Spleen (tissue), 7 donors: ENCODE data around the gene RNASET2.

Experiments
- CTCF ChIP-seq, 11 experiments: fragments of 200-600 bp in 7 of 11; fragments of 450-650 bp in 4 of 11; sonication (generic) in 4 of 11; IDR thresholded peaks in 8 of 11; conservative IDR thresholded peaks in 3 of 11; 1 replicate in 7 of 11; 2 replicates in 4 of 11; pipeline versions ENCODE4 v1.4.0 to v1.8.0; 2016 to 2021; ENCODE audit warnings: antibody characterized with exemption in 11 of 11, inconsistent platforms in 4 of 11, mild to moderate bottlenecking in 1 of 11
- POLR2AphosphoS5 ChIP-seq, 3 donors: sonication (generic); formaldehyde crosslinking; IDR thresholded peaks; one replicate each; pipeline ENCODE4 v1.5.1; 2017; ENCODE audit warnings: antibody characterized with exemption in 3 of 3
- donor health status: DM: no; HTN: no; CAD: no; lungs with moderate emphysema.
- donor health status: DM: no; HTN: no; CAD: no.
- donor health status: DM: no; HTN: no; CAD: no.

- no peak for TF ChIP-seq POLR2AphosphoS5 (IDR thresholded peaks at IDR 0.05)
- no peak for TF ChIP-seq CTCF (IDR thresholded peaks at IDR 0.05 in 8 of 11, conservative IDR thresholded peaks at IDR 0.05 in 3 of 11)
Measured at GRCh38 chr6:166930354-166930891, 25.9 kb downstream of the RNASET2 start.
